GM21737 (cell line): ENCODE data around the gene C1orf87.
"Not testable (repeated sequence)": the region's sequence is repeated elsewhere in the genome, so short reads cannot be mapped to it uniquely, and the experiment has no call there.

Experiments
- ATAC-seq: cut with Tn5 transposase; IDR thresholded peaks from one replicate; pipeline ENCODE4 v1.9.1; 2021; ENCODE audit warnings: mild to moderate bottlenecking, moderate library complexity; ENCODE audit not compliant: unreplicated experiment

Gene C1orf87

GRCh38 chr1:59997479-59998115 lies 76.0 kb downstream of the C1orf87 start:
- ATAC-seq = no peak

- ATAC-seq = no peak
Measured at GRCh38 chr1:59994302-59995198, 79.0 kb downstream of the C1orf87 start.

- no peak for ATAC-seq
Measured at GRCh38 chr1:59992040-59992820, 81.3 kb downstream of the C1orf87 start.

GRCh38 chr1:59990470-59990869 lies 83.1 kb downstream of the C1orf87 start:
- no peak for ATAC-seq

- ATAC-seq = no peak
Measured at GRCh38 chr1:59986516-59987310, 86.9 kb downstream of the C1orf87 start.

GRCh38 chr1:59985911-59986515 lies 87.6 kb downstream of the C1orf87 start:
- no peak for ATAC-seq

GRCh38 chr1:59979666-59980065 lies 93.9 kb downstream of the C1orf87 start:
- ATAC-seq = no peak

- no peak for ATAC-seq
Measured at GRCh38 chr1:59978511-59978910, 95.1 kb downstream of the C1orf87 start.

- ATAC-seq = no peak
Measured at GRCh38 chr1:59978026-59978425, 95.5 kb downstream of the C1orf87 start.

GRCh38 chr1:59977075-59977410 lies 96.5 kb downstream of the C1orf87 start:
- no peak for ATAC-seq

GRCh38 chr1:59976194-59977074 lies 97.1 kb downstream of the C1orf87 start:
- ATAC-seq = no peak

- no peak for ATAC-seq
Measured at GRCh38 chr1:59973719-59974118, 99.9 kb downstream of the C1orf87 start.

GRCh38 chr1:59972216-59972927 lies 101.2 kb downstream of the C1orf87 start:
- no peak for ATAC-seq

- ATAC-seq = no peak
Measured at GRCh38 chr1:59971464-59971911, 102.1 kb downstream of the C1orf87 start.

- ATAC-seq = not testable (repeated sequence)
Measured at GRCh38 chr1:59969542-59970175, 103.9 kb downstream of the C1orf87 start.

- not testable (repeated sequence) for ATAC-seq
Measured at GRCh38 chr1:59968746-59969145, 104.8 kb downstream of the C1orf87 start.

- ATAC-seq = no peak
Measured at GRCh38 chr1:59967780-59968179, 105.8 kb downstream of the C1orf87 start.

- no peak for ATAC-seq
Measured at GRCh38 chr1:59967141-59967697, 106.4 kb downstream of the C1orf87 start.
